Lower leg skin (tissue), 3 donors: Measurements from ENCODE around the gene PLEKHJ1.

Experiments
- CTCF ChIP-seq, 3 donors: fragments of 450-650 bp; IDR thresholded peaks; one replicate each; pipeline ENCODE4 v1.5.1; 2016; ENCODE audit warnings: antibody characterized with exemption in 3 of 3, mild to moderate bottlenecking in 3 of 3, moderate library complexity in 2 of 3
- POLR2A ChIP-seq, 2 donors: fragments of 450-650 bp; IDR thresholded peaks; one replicate each; pipeline ENCODE4 v1.6.1; 2016 to 2017; ENCODE audit warnings: antibody characterized with exemption in 2 of 2, mild to moderate bottlenecking in 1 of 2, moderate library complexity in 1 of 2

- TF ChIP-seq CTCF (IDR thresholded peaks at IDR 0.05) (no peak), POLR2A (IDR thresholded peaks at IDR 0.05) (no peak)
Observed at GRCh38 chr19:2185734-2186070, 50.4 kb downstream of the PLEKHJ1 start.
